Glomerular endothelial cell (primary cell): ENCODE data around the gene SMIM35. TPM values are rescaled to one million over a fixed set of nuclear protein-coding genes. Genes with fewer than 3 reads are reported as not detected.

Experiments used
- DNase-seq: peaks from one replicate; pipeline ENCODE4 v3.0.0-alpha.2; 2011; ENCODE audit warnings: low read depth, low spot score; ENCODE audit errors: extremely low read depth
- total RNA-seq: library from RNA; depleted of rRNA; stranded (reverse); fragments of >200 nt; gene quantifications from 2 replicates; pipeline ENCODE4 v1.2.3, GENCODE V29; 2015

The SMIM35 gene
- total RNA-seq, 1 donor from 2014 or later: 0.12 TPM

DNA sequence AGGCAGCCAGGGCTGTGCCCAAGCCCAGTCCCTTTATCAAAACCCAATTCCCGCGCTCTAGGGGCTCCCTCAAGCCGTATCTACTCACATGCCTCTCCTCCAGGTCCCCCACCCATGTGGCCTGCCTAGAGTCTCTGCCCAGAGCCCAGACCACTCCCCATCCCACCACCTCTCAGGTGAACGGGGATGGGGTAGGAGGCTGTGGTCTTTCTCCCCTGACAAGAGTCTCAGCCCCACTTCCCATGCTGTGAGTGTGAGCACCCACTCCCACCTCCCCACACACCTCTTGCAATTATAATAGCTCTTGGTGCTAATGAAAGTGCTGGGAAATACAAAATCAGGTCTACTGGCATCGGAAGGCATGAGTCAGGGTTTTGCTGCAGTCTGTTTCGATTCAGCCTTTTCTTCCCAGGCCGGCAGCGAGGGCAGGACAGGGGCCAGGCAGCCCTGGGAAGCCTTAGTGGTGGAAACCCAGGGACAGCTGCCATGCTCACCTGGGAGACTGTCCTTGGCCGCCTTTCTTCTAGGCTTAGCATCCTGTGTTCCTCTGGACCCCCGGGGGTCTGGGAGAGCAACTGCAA is 26.6 kb downstream of the SMIM35 start:
- no peak for DNase-seq

GRCh38 chr11:118059246-118059940 is 27.4 kb downstream of the SMIM35 start:
- no peak for DNase-seq

GRCh38 chr11:118058311-118059245 is 28.2 kb downstream of the SMIM35 start:
- DNase-seq: no peak

DNA sequence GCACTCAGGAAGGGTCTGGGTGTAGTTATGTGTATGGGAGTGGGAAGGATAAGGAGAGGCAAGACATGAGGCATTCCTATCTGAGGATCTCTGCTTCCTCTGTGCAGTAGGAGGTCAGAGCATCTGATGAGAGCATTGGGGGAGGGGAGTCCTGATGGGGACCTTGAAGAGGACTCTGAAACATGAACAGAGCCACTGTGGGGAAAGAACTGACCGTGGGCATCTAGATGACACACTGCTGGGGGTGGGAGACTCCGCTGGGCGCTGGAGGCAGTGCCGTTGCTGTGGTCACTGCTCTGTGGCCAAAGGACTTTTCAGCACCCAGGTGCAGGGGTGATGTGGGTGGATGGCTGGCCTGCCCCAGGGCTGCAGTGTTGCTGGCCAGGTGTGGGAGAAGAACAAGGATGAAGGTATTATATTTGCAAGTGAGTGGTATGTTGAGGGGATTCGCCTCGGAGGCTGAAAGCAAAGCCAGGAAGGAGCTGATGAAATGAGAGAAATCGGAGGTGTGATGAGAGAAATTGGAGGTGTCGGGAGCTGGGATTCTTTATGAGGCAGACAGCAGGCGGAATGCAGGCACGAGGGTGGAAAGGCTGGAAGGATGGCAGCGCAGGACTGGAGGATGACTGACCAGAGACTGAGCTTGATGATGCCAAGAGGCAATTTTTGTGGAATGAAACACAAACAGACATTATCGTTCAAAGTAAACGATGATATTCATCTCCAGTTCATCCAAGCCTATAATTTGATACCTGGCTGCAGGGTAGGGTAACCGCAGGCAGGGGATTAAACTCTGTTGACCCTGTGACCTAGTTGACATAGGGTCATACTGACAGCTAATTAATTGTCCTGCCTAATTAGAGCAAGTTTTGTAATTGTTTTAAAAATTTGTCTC is 29.3 kb downstream of the SMIM35 start:
- no peak for DNase-seq

DNA sequence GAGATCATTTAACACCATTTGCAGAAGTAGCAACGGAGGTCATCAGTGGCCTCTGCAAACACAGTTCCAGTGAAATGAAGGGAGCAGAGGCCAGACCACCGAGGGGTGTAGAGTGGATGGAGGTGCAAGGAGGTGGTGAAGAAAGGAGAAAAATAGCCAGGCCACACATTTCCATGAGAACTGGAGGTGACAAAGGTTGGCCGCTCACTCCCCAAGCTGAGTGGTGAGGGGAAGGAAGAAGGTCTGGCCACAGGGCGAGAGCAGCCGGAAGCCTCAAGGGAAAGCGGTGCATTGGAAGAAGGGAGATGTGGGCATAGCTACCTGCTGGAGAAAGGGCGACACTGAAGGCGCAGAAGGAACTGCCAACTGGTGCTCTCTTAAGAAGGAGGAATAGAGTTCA is 30.0 kb downstream of the SMIM35 start:
- DNase-seq: no peak

DNA sequence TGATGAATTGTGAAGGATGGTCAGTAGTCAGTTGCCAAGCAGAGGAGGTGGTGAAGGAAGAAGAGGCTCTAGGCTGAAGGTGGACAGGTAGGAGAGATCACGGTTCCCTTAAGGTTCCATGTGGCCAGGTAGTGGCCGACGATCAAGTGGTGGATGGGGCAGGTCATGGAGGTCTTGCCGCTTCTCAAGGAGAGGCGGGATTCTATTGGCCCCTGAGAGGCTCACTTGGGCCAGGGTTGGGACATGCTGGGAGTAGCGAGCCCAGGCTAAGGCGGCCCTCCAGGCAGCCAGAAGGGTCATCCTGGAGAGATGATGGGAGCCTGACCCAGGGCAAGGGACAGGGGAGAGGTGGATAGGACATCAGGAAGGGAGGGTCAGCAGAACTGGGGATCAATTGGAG is 30.8 kb downstream of the SMIM35 start:
- DNase-seq: no peak

DNA sequence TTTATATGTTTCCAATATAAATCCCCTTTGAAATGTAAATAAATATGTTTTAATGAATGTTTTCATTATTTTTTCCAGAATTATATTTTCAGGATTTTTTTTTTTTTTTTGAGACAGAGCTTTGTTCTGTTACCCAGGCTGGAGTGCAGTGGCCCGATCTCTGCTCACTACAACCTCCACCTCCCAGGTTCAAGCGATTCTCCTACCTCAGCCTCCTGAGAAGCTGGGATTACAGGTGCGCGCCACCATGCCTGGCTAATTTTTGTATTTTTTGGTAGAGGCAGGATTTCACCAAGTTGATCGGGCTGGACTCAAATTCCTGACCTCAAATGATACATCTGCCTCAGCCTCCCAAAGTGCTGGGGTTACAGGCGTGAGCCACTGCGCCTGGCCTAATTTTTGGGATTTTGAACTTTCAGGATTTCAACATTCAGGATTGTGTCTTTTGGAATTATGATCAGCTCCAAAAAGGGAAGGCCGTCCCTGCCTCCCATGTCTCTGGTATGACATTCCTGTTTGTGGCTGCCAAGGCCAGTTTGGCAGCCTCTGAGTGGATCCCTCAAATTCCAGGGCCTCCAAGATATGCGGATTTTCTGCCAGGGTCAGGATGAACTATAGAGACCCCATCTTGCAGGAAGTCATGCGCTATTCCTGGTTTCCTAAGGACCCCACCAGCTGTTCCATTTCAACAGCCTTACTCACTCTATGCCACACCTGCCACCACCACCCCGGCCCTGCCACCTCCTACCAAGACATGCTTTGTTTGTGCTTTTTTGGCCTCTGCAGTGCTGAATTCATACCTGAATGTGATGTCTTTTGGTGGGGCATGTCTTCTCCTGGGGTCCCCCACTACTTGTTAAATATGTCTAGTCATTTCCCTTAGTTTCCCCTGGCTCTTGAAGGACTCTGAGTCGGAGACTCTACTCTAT is 31.8 kb downstream of the SMIM35 start:
- no peak for DNase-seq

- no peak for DNase-seq
Measured at GRCh38 chr11:118052581-118053206, 34.1 kb downstream of the SMIM35 start.

DNA sequence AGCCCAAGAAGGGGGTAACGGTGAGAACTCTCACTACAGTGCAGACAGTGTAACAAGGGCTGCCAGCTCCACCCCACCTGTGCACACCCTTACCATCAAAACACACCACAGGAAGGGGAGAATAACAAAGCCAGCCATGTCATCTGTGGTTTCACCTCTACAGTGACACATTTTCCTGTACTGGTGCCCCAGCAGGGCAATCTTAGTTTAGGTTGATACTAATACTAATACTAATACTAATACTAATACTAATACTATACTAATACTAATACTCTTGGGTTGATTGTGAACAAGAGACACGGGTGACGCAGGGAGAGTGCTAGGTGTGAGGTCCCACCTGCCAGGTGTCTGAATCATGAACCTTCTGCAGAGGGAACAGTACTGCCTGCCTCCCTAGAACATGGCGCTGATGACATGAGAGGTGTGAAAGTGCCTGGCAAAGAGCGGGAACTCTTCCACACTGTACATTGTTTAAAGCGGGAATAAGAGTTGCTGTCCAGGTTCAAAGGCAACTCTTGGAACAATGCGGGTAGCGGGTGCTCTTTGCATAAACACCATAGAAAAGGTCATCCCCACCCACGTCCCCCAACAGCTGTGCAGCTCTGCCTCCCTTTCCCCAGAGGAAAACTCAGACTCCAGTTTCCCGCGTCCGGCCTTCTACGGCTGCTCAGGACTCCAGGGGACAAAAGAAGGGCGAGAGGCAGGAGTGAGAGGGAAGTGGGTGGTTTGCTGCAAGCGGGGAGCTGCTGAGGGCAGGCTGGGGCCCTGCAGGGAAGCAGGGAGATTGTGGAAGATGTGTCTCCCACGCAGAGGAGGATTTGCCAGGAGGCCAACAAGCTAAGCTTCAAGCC is 34.9 kb downstream of the SMIM35 start:
- no peak for DNase-seq

DNA sequence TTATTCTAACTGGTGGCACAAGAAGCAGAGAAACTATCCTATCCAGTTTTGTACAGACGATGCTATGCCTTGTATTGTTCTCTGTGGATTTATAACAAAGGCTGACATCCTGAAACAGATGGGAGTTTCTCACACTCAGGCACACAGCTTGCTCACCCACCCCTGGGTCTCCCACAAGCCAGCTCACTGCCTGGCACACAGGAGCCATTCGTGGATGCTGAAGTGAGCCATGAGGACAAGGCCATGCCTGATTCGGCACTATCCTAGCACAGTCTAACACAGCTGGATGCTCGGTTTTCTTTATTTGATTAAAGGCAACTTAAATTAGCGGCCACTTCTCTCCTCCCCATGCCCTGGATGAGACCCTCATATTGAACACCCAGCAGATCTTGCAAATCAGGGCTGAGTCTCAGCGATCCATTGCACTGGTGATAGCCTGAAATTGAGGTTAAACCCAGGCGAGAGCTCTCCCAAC is 35.6 kb downstream of the SMIM35 start:
- DNase-seq: no peak

- DNase-seq: no peak
Measured at GRCh38 chr11:118050208-118050891, 36.4 kb downstream of the SMIM35 start.

DNA sequence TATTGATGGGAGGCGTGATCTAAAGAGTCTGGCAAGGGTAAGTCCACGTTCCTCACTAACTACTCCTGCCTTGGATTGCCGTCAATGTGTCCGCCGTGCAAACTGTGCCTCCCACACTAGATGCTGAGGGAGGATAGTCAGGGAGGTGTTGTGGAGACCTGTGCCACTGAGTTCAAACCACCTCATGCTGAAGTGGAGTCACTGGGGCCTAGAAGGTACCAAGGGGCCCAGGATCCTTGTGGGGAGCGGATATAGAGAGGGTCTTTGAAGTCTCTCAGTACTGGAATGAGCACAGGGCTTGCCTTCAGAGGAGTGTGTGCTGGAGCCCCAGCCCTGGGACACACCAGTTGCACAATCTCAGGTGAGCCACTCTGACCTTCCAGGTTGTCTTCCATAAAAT is 37.0 kb downstream of the SMIM35 start:
- DNase-seq: no peak

GRCh38 chr11:118048472-118049370 is 38.0 kb downstream of the SMIM35 start:
- DNase-seq: no peak

GRCh38 chr11:118047749-118048148 is 39.0 kb downstream of the SMIM35 start:
- no peak for DNase-seq

DNA sequence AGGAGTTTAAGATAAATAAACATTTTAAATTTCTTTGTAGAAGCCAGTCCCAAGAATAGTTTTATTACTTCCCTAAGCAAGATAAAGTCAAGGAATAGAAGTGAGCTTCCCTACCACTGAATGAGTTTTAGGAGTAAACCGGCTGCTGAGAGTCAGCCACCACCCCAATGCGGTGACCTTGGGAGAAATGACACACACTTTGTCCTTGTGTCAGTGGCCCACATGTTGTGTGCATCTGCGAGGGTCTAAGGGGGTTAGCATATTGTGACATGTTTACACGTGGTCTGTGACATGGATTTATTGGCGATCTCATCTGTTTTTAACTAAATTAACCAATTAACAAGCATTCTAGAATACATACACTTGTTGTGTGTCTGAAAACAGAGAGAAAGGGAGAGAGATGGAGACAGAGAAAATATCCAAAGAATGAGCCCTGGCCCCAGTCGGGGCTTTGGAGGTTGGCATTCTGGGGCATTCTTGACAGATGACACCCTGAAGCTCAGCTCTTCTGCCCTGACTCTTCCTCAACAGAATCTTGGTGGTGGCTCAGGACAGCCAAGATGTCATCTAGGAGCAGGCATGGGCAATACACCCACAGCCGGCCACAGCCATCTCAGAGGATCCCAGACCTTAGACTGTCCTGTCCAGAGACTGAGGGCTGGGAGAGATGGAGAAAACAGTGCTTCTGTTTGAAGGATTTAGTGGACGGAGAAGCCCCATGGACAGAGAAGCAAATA is 39.6 kb downstream of the SMIM35 start:
- no peak for DNase-seq
